GM19328 (cell line): ENCODE measurements around the gene TM7SF3.
"Not testable (repeated sequence)": the region's sequence is repeated elsewhere in the genome, so short reads cannot be mapped to it uniquely, and the experiment has no call there.

Experiments used
- ATAC-seq: cut with Tn5 transposase; IDR thresholded peaks from one replicate; pipeline ENCODE4 v1.9.1; 2021; ENCODE audit warnings: mild to moderate bottlenecking, moderate library complexity; ENCODE audit not compliant: unreplicated experiment

TM7SF3 gene

DNA sequence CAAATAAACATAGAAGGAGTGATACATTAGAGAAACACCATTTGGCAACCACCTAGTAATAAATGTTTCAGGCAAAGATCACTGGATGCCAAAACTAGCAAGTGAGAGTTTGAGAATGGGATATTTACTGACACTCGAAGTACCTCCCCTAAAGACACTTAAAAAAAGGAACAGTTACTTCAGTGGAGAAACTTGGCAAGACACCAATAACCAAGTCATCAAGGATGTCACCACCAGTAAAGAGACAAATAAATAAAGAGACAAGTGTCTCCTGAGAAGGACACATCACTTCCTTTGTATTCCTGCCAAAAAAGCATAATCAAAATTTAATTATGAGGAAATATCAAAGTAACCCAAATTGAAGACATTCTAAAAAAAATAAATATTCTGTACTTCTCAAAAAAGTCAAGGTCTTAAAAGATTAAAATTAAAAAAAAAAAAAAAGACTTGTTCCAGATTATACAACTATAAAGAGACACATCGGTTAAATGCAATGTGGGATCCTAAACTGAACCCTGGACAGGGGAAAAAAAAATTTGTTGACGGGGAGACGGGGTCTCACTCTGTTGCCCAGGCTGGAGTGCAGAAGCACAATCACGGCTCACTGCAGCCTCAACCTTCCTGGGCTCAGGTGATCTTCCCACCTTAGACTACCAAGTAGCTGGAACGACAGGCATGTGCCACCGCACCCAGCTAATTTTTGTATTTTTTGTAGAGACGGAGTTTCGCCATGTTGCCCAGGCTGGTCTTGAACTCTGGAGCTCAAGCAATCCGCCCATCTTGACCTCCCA is 26.4 kb downstream of the TM7SF3 start:
- no peak for ATAC-seq

DNA sequence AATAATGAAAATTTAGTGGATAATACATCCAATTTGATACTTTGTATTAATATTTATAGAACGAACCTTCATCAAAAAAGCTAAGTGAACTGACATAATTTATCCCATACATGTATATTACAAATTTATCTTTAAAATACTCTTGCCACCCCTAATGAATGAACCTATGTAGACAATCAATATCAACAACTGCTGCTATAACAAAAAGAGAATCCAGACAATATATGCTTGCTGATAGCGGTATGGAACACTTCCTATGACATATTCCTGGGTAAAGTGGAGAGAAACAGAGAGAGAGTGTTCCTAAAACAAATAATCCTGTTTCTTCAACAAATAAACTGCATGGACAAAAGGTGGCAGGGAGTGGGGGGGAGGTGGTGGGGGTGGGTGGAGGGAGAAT is 31.3 kb downstream of the TM7SF3 start:
- ATAC-seq, result no peak

DNA sequence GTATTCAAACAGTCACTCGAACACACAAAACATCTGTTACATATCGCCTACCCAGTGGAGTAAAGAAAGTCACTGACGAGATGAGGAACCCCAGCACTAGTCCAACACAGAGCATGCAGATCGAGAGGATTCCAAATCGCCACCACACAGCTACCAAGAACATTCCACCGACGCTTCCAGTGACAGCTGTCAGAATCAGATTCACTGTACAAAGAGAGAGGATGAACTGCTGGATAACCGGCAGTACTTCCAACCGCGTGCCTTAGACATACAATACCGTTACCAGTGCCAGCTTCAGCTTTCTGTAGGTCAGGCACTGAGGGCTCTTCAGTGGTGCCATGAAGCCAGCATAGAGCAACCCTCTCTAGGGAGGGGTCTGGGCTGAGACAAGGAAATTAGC is 34.5 kb downstream of the TM7SF3 start:
- no peak for ATAC-seq

DNA sequence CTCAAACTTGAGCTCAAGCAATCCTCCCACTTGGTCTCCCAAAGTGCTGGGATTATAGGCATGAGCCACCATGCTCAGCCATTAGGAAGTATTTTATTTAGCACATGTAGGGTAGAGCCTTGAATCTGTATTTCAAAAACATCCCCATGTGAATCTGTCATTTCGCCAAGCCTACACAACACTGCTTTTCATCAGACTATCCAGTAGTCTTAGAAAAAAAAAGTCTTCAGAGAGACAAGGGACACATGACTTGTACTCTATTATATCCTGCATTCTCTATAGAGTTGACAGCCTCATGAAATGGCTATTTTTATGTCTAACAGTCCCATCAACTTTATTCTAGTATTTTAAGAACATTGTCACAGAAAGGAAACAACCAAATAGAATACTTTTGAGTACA is 35.4 kb downstream of the TM7SF3 start:
- ATAC-seq, result no peak

DNA sequence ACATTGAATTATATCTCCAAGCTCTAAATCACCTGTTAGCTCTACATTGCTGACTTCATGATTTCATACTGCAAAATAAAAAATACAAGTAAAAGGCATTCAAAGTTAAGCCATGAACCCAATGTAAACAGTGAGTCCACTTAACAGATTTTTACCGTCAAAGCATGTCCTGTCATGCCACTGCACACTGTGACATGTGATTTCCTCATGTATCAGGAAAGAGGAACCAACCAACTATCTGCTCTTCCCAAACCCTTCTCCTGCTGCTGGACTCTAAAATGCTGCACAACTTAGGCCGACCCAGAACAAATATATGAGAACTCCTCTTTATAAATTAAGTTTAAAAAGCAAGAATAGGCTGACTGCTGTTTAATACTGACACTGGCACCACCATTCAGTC is 37.5 kb downstream of the TM7SF3 start:
- ATAC-seq, result no peak

DNA sequence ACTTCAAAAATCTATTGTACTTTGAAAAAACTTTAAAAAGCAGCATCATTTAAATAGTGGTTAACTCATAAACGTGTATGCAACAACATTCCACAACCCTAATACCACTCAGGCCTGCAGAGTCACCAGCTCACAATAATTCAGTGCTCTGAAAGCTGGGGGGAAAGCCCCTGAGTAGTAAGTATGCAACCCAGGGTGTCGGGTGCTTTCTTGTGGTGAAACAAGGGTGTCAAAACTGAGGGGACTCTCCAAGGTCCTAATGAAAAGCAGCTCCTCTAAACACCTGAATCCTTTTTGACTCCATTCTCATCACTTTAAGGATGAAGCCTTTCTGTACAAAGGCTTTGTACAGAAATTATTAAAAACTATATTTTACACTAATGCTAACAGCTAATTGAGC is 42.2 kb downstream of the TM7SF3 start:
- ATAC-seq, result peak; percentile 96

DNA sequence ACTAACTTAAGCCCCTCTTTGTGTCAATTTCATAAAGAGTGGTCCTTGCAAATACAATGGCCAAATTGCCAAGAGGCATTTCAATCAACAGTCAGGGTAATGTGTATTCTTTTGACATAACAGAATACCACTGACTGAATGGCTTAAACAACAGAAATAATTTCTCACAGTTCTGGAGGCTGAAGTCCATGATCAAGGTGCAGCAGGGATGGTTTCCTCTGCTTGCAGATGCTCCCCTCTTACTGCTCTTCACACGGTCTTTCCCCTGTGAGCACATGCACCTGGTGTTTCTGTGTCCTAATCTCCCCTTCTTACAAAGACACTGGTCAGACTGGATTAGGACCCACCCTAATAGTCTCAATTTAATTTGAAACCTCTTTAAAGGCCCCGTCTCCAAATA is 44.0 kb downstream of the TM7SF3 start:
- ATAC-seq, result no peak

DNA sequence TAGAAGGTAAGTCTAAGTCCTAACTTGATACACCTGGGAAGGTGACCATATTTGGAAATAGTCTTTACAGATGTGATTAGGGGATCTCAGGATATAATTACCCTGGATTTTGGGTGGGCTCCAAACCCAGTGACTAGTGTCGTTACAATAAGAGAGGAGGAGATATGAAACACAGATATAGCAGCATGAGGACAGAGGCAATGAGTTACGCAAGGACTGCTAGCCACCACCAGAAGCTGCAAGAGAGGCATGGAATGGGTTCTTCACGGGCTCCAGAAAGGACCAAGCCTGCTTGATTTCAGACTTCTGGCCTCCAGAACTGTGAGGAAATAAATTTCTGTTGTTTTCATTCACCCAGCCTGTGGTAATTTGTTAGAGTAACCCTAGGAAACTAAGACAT is 47.3 kb downstream of the TM7SF3 start:
- ATAC-seq, result no peak

DNA sequence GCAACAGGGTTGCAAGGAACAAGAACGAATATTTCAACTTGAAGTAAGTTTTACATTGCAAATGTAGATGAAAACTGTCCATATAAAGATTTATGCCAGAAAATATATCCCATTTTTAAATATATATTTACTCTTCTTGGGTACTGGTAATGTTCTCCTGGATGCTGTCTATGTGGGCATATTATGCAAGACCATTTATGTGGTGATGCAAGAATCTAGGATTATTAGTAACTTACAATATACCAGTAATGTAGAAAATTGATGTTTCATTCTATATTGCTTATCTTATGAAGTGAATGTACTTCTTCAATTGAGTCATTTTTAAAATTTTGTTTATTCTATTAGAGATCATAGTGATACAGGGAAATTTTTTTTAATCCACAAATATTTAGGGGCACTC is 50.8 kb downstream of the TM7SF3 start:
- ATAC-seq, result no peak

DNA sequence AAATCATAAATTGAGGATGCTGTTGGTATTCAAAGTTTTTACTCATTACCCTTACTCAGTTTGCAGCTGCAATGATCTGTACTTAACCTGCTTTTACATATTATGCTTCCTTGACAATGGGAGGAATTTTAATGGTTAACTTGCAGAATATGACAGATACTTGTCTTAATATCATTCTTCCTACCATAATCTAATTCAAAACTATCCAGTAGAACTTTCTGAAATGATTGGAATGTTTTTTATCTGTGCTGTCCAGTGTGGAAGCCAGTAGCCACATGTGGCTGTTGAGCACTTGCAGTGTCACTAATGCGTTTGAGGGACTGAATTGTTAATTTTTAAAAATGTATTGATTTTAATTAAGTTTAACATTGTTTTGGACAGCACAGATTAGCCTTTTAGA is 52.4 kb downstream of the TM7SF3 start:
- ATAC-seq, result no peak

DNA sequence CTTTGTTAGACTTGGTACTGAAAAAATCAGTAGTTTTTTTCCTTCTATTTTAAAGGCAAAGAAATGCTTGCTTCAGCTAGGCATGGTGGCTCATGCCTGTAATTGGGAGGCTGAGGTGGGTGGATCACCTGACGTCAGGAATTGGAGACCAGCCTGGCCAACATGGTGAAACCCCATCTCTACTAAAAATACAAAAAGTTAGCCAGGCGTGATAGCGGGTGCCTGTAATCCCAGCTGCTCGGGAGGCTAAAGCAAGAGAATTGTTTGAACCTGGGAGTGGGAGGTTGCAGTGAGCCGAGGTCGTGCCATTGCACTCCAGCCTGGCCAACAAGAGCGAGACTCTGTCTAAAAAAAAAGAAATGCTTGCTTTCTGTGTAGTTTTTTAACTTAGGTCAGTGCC is 52.8 kb downstream of the TM7SF3 start:
- ATAC-seq, result not testable (repeated sequence)

DNA sequence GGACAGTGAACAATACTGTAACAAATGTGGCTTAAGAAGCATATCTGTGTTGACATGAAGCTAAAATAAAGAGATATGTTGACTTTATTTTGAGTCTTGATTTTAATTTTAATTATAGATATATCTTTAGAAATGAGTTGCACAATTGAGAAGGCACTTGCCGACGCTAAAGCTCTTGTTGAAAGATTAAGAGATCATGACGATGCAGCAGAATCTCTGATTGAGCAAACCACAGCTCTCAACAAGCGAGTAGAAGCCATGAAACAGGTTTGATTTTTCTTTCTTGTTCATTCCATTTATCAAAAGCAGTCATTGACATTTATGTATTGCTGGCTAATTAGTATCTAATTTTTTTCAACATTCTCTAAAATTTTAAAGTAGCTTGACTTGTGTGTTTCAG is 60.2 kb downstream of the TM7SF3 start:
- no peak for ATAC-seq

DNA sequence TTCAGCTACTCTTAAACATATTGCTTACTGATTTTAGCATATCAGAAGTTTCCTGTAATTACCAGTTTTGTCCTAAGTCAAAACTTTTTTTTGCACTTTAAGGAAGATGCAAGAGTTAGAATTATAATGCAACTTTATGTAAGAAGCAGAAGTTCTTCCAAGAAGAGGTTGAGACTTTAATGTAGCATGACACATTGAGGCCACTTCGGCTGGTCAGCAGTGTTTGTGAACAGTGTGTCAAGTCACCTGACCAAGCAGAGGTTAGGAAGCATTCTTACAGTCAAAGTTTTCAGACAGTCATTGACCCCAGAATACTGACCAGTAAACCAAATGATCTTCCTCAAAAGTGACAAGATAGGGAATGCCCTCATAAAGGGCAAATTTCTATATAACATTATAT is 60.7 kb downstream of the TM7SF3 start:
- no peak for ATAC-seq

DNA sequence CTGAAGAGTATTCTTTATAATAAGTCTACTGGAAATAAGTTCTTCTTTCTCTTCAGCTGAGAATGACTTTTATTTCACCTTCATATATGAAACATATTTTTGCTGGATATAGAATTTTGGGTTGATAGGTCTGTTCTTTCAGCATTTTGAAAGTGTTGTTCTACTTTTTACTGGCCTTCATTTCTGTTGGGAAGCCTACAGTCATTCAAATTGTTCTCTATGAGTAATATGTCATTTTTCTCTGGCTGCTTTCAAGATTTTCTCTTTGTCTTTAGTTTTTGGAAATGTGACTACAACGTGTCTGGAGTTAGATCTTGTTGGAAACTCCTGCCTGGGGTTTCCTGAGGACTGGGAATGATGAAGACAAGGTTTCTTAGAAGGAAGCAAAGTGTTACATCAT is 65.9 kb downstream of the TM7SF3 start:
- ATAC-seq, result no peak

DNA sequence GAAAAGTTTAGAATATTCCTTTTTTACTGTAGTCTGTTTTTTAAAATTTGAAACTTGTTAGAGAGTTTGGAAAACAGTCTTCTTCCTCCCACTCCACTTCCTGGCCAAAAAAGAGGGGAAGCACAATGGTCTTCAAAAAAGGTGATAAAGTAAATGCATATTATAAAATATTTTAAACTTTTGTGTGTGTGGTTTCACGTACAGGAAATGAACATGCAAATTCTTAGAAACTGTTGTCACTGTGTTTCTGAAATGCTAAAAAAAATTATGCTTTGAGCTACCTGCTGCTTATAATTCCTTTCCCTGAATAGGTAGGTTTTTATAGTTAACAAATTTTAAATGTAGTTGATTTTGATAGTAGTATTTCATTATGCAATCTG is 73.0 kb downstream of the TM7SF3 start:
- no peak for ATAC-seq

DNA sequence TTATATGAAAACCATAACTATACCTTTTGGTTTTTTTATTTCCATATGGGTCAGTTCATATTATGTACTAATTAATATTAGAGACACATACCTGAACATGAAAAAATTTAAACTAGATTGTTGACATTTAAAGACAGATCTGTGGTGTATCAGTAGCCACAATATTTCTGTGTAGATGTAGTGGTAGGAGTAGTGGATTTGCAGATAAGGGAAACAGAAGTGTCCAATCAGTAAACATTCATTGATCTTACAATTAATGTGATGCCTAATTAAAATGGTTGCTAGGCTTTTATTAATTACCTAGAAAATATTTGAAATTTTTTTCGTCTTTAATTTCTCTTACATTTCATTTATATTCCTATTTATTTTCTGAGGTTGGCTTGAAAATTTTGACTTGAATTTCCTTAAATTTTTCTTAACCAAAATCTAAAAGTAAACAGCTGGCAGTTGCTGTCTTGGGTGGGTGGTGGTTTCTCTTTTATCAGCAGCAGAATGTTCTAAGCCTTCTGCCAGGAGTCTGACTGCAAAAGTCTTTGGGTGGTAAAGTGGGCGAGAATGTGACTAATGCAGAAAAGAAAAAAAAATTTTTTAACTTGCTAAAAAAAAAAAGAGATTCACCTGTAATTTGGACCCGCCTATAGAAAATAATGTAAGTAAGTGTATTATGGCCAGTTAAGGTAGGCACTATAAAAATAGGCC is 73.5 kb downstream of the TM7SF3 start:
- ATAC-seq, result no peak

DNA sequence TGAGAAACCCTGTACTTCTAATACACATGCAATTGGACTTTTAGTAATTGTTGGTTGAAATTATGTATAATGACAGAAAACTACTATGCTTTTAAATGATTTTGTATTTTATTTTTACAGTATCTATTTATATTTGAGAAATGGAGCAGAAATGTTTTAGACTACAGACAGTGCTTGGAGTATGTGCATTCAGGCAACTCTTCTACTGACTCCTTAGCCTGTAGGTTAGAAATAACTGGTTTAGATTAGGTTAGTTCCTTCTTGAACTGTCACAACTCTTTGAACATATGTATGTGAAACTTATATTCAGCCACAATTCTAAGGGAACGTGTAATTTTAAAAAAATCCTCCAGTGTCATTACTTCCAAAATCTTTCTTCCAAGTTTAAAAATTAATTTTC is 74.2 kb downstream of the TM7SF3 start:
- ATAC-seq, result no peak

DNA sequence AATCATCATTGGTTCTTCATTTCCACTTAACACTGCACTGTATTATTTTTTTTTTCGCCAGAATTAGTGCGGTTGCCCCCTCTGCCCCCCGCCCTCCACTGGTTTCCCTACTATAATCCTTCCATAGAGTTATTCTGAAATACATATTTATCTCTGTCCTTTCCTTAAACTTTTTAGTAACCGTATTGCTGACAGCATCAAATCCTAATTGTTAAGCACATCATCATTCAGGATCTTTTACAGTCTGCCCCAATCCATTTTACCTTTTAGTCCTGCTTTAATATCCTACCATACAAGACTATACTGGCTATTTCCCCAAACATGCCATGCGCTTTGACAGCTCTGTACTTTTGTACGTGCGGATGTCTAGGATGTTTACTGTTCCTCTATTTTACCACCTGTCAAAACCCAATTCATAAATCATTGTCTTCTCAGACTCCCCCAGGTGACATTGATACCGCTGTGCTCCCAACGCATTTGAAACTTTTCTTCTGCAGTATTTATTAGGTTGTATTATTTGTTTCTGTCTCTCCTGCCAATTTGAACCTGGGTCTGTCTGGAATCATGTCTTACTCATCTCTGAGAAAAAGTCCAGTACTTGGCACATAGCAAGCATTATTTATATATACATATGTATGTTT is 74.9 kb downstream of the TM7SF3 start:
- no peak for ATAC-seq

DNA sequence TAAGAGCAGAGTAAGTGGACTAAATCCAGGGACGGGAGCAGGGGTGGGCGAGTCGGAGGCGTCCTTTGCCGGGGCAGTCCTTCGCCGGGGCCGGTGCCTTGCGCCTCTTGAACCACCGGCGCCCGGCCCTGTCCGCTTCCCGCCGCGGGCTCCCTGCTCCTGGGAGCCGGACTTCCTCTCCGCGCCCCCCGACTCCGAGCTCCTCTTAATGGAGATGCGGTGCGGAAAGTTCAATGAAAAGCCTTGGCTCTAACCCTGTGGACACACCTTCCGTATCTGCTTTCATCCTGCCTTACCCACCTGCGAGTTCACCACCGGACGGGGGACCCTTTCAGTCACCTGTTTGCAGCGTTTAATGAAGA is 75.5 kb downstream of the TM7SF3 start:
- peak; percentile 8 for ATAC-seq

DNA sequence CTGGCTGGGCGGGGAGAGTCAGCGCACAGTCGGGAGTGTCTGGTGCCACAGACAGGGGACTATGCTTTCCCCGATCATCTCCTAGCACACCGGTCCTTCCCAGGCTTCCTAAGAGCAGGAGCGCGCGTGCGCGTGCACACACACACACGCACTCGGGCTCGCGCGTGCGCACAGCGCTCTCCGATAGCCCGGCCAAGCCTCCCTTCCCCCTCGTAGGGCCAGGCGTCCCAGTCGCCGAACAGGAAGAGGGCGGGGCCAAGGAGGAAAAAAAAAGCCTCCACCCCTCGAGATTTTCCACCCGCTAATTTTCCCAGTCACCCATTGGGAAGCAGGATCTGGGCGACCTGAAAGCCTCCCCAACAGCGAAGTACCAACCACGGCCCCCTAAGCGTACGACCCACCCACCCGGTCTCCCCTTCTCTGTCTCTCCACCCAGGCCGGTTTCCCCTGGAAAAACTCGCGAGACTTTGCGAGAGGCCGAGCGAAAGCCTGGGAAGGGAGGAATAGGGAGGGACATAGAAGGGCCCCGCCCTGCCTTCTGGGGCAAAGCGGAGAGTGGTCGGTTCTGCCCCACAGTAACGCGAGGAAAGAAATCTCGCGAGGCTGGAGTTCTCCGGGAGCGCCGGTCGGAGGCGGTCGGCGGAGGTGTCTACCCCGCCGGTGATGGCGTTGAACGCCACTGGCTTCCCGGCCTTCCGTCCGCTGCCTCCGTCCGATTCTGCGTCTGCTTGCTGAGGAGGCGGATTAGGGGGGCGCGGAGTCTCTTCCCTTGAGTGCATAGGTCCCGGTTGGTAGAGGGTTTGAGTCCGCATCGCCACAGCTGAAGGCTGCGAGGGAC is 76.1 kb downstream of the TM7SF3 start, which contains the start of the genes FGFR1OP2 and INTS13:
FGFR1OP2 (plus strand) TSS at position 608 of the 838 bp plus-strand sequence. CDS start 15,689 bp downstream, outside the sequence.
INTS13 (minus strand) TSS at position 119 of the 838 bp plus-strand sequence. CDS start 1,178 bp downstream, outside the sequence.
- peak; percentile 78 for ATAC-seq

DNA sequence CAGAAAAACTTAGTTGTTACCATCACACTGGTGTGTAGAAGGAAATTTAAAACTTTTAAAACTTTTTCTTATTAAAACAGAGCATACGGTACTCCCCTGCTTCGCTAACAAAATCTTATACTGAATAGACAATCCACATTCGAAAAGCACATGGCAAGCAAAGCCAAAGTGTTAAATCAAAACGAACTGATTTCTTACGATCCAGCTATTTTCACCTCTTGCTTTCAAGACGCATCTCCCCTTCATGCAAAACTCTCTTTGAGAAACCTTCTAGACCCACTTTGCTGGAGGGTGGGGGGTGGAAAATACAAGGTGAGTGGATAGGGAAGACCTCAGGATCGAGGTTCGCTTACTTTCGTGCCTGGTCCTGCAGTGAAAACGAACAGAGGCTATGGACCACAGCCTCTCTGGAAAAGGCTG is 76.7 kb downstream of the TM7SF3 start:
- peak; percentile 2 for ATAC-seq
